Right cardiac atrium (tissue), 5 donors: Measurements from ENCODE around the gene GPR39. TPM values are rescaled to one million over a fixed set of nuclear protein-coding genes. Genes with fewer than 3 reads are reported as not detected.

Experiments
- ATAC-seq, 2 donors: fragments of 200-7000 bp; cut with Tn5 transposase; one replicate each; pipeline versions ENCODE4 v1.8.0 to v1.9.1; 2020; ENCODE audit warnings: moderate library complexity in 2 of 2, mild to moderate bottlenecking in 1 of 2
- DNase-seq, 3 donors: peaks; one replicate each; pipeline ENCODE4 v3.0.0-alpha.2; 2020
- H3K27ac ChIP-seq: one replicate; pipeline ENCODE4 v1.5.1; 2013; ENCODE audit warnings: mild to moderate bottlenecking, low read length, control low read depth, moderate library complexity
- H3K27me3 ChIP-seq: one replicate; pipeline ENCODE4 v1.6.1; 2013; ENCODE audit not compliant: control insufficient read depth, insufficient read depth
- H3K4me1 ChIP-seq: one replicate; pipeline ENCODE4 v1.6.1; 2013; ENCODE audit warnings: low read length; ENCODE audit not compliant: control insufficient read depth, insufficient read depth
- H3K4me3 ChIP-seq: one replicate; pipeline ENCODE4 v1.5.1; 2013; ENCODE audit warnings: low read length, control low read depth
- H3K9me3 ChIP-seq: one replicate; pipeline ENCODE4 v1.6.1; 2013; ENCODE audit warnings: low read length; ENCODE audit not compliant: control insufficient read depth
- WGBS: extraction: QIAGEN DNeasy Blood & Tissue Kit; methylation state at CpG from one replicate; pipeline ENCODE4 v1.1.7; 2013; 5-methylcytosine and 5-hydroxymethylcytosine counted together
- intact Hi-C, 4 donors: fragments of 100-400 bp; cut with DNase I; formaldehyde crosslinking; loops; one replicate each; pipeline versions ENCODE4 v1.11.0 to v1.14.0; 2022 to 2023
- polyA plus RNA-seq: library from polyadenylated mRNA; stranded (reverse); fragments of 200-250 nt; gene quantifications from one replicate; pipeline ENCODE4 v1.2.3, GENCODE V29; 2013
- total RNA-seq, 4 donors: library from RNA; stranded (reverse); fragmentation: NEBNext Ultra II Directional; extraction: Animal tissue kit (Norgen Biotek cat#: 25700); gene quantifications; one replicate each; pipeline ENCODE4 v1.2.1, GENCODE V29; 2021
- donor health status: healthy with polysubstance abuse.
- donor health status: DM: no; HTN: yes; CAD: no.
- donor health status: DM: no; HTN: no; CAD: no.
- donor health status: DM: no; HTN: yes; CAD: no; lungs with severe emphysema.
- donor health status: DM: yes; HTN: yes; CAD: no.

Gene GPR39
- total and polyA plus RNA-seq, 5 donors = not detected

DNA sequence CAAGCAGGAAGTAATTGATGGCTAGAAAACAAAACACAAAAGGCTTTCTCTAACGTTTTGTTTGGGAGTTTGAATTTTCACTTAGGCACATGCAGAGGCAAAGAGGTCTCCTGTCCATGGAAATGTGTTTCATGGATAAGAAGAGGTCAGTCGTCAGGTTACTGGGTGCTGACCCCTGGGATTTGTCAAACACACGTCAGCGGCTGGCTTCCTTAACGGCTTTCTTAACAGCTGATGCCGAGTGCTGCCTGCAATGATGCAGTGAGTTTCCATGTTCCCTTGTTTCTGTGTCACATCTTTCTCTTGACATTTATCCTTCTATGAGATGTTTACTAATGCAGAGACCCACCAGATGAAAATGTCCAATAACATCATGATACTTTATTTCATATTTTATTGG is 31.7 kb downstream of the GPR39 start:
- Histone ChIP-seq H3K9me3 (no peaks in the 10 kb centered on the region), H3K4me3 (no peak overlapping the region), H3K4me1 (no peaks in the 10 kb centered on the region), H3K27ac (no peak overlapping the region), H3K27me3 (peaks cover 2% of the 10 kb centered on the region)
- DNase-seq (no peak), ATAC-seq (no peak)
- 5% methylated on average over 6 of the region's 6 CpGs for WGBS
- intact Hi-C loops = no loop called here

- peaks cover 2% of the 10 kb centered on the region for H3K27me3 ChIP-seq
- no peaks in the 10 kb centered on the region for H3K4me1 ChIP-seq
- intact Hi-C loops = no loop called here
- H3K4me3 ChIP-seq = no peak overlapping the region
- DNase-seq = peak in 1 of 3 donors; percentile 44
- no peak overlapping the region for H3K27ac ChIP-seq
- WGBS = 76% methylated on average over 4 of the region's 4 CpGs
- ATAC-seq = no peak
- no peaks in the 10 kb centered on the region for H3K9me3 ChIP-seq
Measured at GRCh38 chr2:132448771-132449170, 32.2 kb downstream of the GPR39 start.

GRCh38 chr2:132449868-132450267 is 33.3 kb downstream of the GPR39 start:
- H3K9me3 ChIP-seq = no peaks in the 10 kb centered on the region
- WGBS = 58% methylated on average over 1 of the region's 1 CpG
- intact Hi-C loops = no loop called here
- DNase-seq (no peak), ATAC-seq (no peak)
- H3K27me3 ChIP-seq = no peaks in the 10 kb centered on the region
- no peak overlapping the region for H3K27ac ChIP-seq
- H3K4me1 ChIP-seq = no peaks in the 10 kb centered on the region
- no peak overlapping the region for H3K4me3 ChIP-seq

GRCh38 chr2:132460781-132461180 is 44.2 kb downstream of the GPR39 start:
- 48% methylated on average over 4 of the region's 4 CpGs for WGBS
- Histone ChIP-seq H3K9me3 (no peaks in the 10 kb centered on the region), H3K4me3 (no peak overlapping the region), H3K27ac (no peak overlapping the region), H3K27me3 (no peaks in the 10 kb centered on the region), H3K4me1 (no peaks in the 10 kb centered on the region)
- intact Hi-C loops = no loop called here
- DNase-seq = no peak
- ATAC-seq = no peak

GRCh38 chr2:132462236-132462635 is 45.6 kb downstream of the GPR39 start:
- 50% methylated on average over 1 of the region's 1 CpG for WGBS
- no peak overlapping the region for H3K4me3 ChIP-seq
- no peaks in the 10 kb centered on the region for H3K4me1 ChIP-seq
- DNase-seq (no peak), ATAC-seq (no peak)
- no peaks in the 10 kb centered on the region for H3K27me3 ChIP-seq
- H3K27ac ChIP-seq = no peak overlapping the region
- peaks cover 3% of the 10 kb centered on the region for H3K9me3 ChIP-seq
- intact Hi-C loops = no loop called here

GRCh38 chr2:132463719-132464118 is 47.1 kb downstream of the GPR39 start:
- DNase-seq (no peak), ATAC-seq (no peak)
- 67% methylated on average over 4 of the region's 4 CpGs for WGBS
- no peaks in the 10 kb centered on the region for H3K4me1 ChIP-seq
- H3K27me3 ChIP-seq = no peaks in the 10 kb centered on the region
- peaks cover 3% of the 10 kb centered on the region for H3K9me3 ChIP-seq
- H3K4me3 ChIP-seq = no peak overlapping the region
- H3K27ac ChIP-seq = no peak overlapping the region
- intact Hi-C loops = no loop called here

DNA sequence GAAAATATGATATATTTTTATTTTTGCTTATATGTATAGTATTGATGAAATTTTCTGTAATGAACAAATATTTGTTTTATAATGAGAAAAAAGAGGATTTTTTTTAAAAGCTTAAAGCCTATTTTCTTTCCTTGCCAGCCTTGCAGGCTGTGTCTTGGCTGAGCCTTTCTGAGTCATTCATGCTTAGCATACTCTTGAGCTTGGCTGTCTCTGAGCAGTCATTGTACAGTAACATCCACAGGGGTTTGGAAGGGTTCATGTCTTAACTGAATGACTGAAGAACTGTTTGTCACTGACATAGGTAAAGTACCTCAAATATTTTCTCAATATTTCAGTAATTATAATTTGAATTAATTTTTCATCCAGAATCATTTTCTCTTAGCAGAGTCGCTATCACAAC is 49.3 kb downstream of the GPR39 start:
- intact Hi-C loops = no loop called here
- no peak for ATAC-seq
- H3K9me3 ChIP-seq = peaks cover 3% of the 10 kb centered on the region

GRCh38 chr2:132466428-132467028 is 49.9 kb downstream of the GPR39 start:
- no peak for ATAC-seq
- WGBS = 49% methylated on average over 1 of the region's 1 CpG
- H3K4me3 ChIP-seq = no peak overlapping the region
- no peak for DNase-seq
- H3K9me3 ChIP-seq = peaks cover 3% of the 10 kb centered on the region
- H3K27ac ChIP-seq = no peak overlapping the region
- H3K4me1 ChIP-seq = no peaks in the 10 kb centered on the region
- intact Hi-C loops = no loop called here
- H3K27me3 ChIP-seq = no peaks in the 10 kb centered on the region

More for the DNA sequence above, 49.3 kb downstream of the GPR39 start:
- H3K27ac ChIP-seq = no peak overlapping the region
- WGBS = 74% methylated on average over 1 of the region's 1 CpG
- no peak overlapping the region for H3K4me3 ChIP-seq
- DNase-seq = no peak
- no peaks in the 10 kb centered on the region for H3K4me1 ChIP-seq
- H3K27me3 ChIP-seq = no peaks in the 10 kb centered on the region

DNA sequence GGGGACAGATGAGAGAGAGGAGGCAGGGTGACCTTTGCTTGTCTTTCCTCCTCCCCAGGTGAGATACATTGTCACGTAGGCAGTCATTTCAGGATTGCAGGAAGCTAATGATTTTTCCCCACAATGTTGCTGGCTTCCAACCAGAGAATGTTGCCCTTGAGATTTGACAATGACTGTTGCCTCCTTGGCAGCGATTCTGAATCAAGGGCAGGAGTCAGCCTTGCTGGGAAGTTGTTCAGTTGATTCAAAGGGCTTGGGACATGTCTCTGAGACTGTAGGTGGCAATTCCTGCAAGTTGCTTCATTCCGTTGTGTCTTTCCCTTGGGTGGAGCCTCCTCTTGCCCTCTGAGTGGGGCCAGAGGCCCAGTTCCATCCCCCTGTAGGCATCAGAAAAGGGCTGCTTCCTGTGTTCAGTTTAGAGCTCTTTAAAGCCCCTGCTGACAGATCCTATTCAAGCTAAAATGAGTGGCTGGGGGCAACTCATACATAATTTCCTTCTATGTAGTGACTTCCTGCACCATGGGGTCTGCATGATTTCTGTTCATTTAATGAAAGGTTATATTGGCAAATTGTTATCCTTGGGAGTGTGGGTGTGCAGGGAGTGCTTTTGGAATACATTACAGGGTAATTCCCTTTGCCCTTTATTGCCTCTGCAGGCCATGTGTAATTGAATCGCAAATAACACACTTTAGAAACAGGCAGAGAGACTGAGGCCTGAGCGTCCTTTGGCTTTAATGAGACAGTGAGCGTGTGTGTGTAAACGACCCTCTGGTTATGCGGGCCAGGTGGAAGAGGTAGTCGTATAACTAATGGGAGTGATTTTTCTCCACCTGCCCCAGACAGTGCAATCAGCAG is 52.4 kb downstream of the GPR39 start:
- no peaks in the 10 kb centered on the region for H3K4me1 ChIP-seq
- H3K27me3 ChIP-seq = no peaks in the 10 kb centered on the region
- DNase-seq (no peak), ATAC-seq (no peak)
- no peak overlapping the region for H3K4me3 ChIP-seq
- peaks cover 3% of the 10 kb centered on the region for H3K9me3 ChIP-seq
- 77% methylated on average over 9 of the region's 9 CpGs for WGBS
- no peak overlapping the region for H3K27ac ChIP-seq
- intact Hi-C loops = no loop called here

- peaks cover 3% of the 10 kb centered on the region for H3K9me3 ChIP-seq
- intact Hi-C loops = no loop called here
- 66% methylated on average over 2 of the region's 2 CpGs for WGBS
- H3K27me3 ChIP-seq = no peaks in the 10 kb centered on the region
- no peak overlapping the region for H3K4me3 ChIP-seq
- DNase-seq (no peak), ATAC-seq (no peak)
- no peaks in the 10 kb centered on the region for H3K4me1 ChIP-seq
- no peak overlapping the region for H3K27ac ChIP-seq
Measured at GRCh38 chr2:132470746-132471145, 54.1 kb downstream of the GPR39 start.

GRCh38 chr2:132473174-132473883 is 56.7 kb downstream of the GPR39 start:
- Histone ChIP-seq H3K27me3 (no peaks in the 10 kb centered on the region), H3K4me3 (no peak overlapping the region), H3K27ac (no peak overlapping the region), H3K9me3 (no peaks in the 10 kb centered on the region), H3K4me1 (no peaks in the 10 kb centered on the region)
- WGBS = 70% methylated on average over 2 of the region's 2 CpGs
- intact Hi-C loops = no loop called here
- DNase-seq (no peak), ATAC-seq (no peak)
